HG03108 (cell line): Measurements from ENCODE around the gene LRRC47.

Source experiments
- ATAC-seq: cut with Tn5 transposase; IDR thresholded peaks from one replicate; pipeline ENCODE4 v1.9.1; 2021; ENCODE audit warnings: moderate library complexity; ENCODE audit not compliant: unreplicated experiment

LRRC47 gene

GRCh38 chr1:3772715-3773571, 23.4 kb downstream of the LRRC47 start, which contains the start of gene SMIM1:
TSS of gene SMIM1 (plus strand) at chr1:3772749. CDS start at chr1:3775374, 2,625 bp downstream.
- ATAC-seq: peak; percentile 18

- peak; percentile 53 for ATAC-seq
Measured at GRCh38 chr1:3772027-3772714, 24.1 kb downstream of the LRRC47 start.

- no peak for ATAC-seq
Measured at GRCh38 chr1:3771108-3772026, 24.9 kb downstream of the LRRC47 start.

GRCh38 chr1:3770047-3770765, 26.1 kb downstream of the LRRC47 start:
- no peak for ATAC-seq

- ATAC-seq: no peak
Measured at GRCh38 chr1:3768811-3769390, 27.4 kb downstream of the LRRC47 start.

- no peak for ATAC-seq
Measured at GRCh38 chr1:3767328-3767925, 28.9 kb downstream of the LRRC47 start.

GRCh38 chr1:3763351-3764125, 32.8 kb downstream of the LRRC47 start:
- ATAC-seq: no peak

- no peak for ATAC-seq
Measured at GRCh38 chr1:3762873-3763228, 33.4 kb downstream of the LRRC47 start.

- ATAC-seq: no peak
Measured at GRCh38 chr1:3762151-3762872, 34.0 kb downstream of the LRRC47 start.

- no peak for ATAC-seq
Measured at GRCh38 chr1:3761296-3762010, 34.8 kb downstream of the LRRC47 start.

GRCh38 chr1:3759796-3760195, 36.5 kb downstream of the LRRC47 start:
- no peak for ATAC-seq

- no peak for ATAC-seq
Measured at GRCh38 chr1:3759164-3759563, 37.1 kb downstream of the LRRC47 start.

- no peak for ATAC-seq
Measured at GRCh38 chr1:3756394-3756793, 39.9 kb downstream of the LRRC47 start.

GRCh38 chr1:3753656-3754454, 42.4 kb downstream of the LRRC47 start:
- no peak for ATAC-seq

GRCh38 chr1:3752400-3752945, 43.8 kb downstream of the LRRC47 start, which contains the start of gene CCDC27:
TSS of gene CCDC27 (plus strand) at chr1:3752450. CDS start at chr1:3752482, 32 bp downstream.
- no peak for ATAC-seq

- no peak for ATAC-seq
Measured at GRCh38 chr1:3750741-3751140, 45.6 kb downstream of the LRRC47 start.
